SU-DHL-6 (cell line): ENCODE data around the gene THNSL1.

Experiments used
- EZH2phosphoT487 ChIP-seq: fragments of 200-600 bp; sonication (generic), shearing (Covaris generic); conservative IDR thresholded peaks from 2 replicates; pipeline ENCODE4 v1.6.1; 2018; ENCODE audit warnings: mild to moderate bottlenecking, antibody characterized with exemption, low read length, moderate library complexity, mixed read lengths
- TF ChIP-seq, protein P1 (sequence below): fragments of 200-600 bp; sonication (generic); IDR thresholded peaks from one replicate; pipeline ENCODE4 v1.5.1; 2017; ENCODE audit warnings: antibody characterized with exemption, mild to moderate bottlenecking, low read length, moderate library complexity; ENCODE audit not compliant: insufficient read depth, poor library complexity, severe bottlenecking

DNA sequence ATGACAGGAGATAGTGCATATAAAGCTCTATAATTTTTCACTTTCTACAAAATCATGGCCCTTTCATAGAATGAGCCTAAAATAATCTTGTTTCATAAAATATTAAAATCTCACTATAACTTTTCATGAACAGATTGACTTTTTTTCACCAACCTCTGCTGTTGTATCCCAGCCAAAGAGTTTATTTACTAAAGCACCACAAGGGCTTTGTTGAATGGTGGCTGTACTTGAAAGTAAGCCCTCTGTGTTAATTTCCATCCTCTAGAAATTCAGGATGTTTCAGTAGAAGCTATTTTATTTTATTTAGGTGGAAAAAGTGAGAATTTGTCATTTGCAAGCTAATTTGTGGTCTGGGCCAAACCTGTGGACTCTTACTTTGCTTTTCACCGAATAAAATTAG is 30.2 kb downstream of the THNSL1 start:
- TF ChIP-seq, protein P1, sequence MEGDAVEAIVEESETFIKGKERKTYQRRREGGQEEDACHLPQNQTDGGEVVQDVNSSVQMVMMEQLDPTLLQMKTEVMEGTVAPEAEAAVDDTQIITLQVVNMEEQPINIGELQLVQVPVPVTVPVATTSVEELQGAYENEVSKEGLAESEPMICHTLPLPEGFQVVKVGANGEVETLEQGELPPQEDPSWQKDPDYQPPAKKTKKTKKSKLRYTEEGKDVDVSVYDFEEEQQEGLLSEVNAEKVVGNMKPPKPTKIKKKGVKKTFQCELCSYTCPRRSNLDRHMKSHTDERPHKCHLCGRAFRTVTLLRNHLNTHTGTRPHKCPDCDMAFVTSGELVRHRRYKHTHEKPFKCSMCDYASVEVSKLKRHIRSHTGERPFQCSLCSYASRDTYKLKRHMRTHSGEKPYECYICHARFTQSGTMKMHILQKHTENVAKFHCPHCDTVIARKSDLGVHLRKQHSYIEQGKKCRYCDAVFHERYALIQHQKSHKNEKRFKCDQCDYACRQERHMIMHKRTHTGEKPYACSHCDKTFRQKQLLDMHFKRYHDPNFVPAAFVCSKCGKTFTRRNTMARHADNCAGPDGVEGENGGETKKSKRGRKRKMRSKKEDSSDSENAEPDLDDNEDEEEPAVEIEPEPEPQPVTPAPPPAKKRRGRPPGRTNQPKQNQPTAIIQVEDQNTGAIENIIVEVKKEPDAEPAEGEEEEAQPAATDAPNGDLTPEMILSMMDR: no peak
- no peak for TF ChIP-seq EZH2phosphoT487
